HUES64 (cell line): Measurements from ENCODE around the gene DHRS3.

ENCODE experiments used
- H3K27ac ChIP-seq: 2 replicates; pipeline ENCODE4 v1.7.0; 2013; ENCODE audit warnings: low read depth, low read length, inconsistent platforms
- H3K27me3 ChIP-seq: 2 replicates; pipeline ENCODE4 v1.6.1; 2013; ENCODE audit warnings: mild to moderate bottlenecking, low read length; ENCODE audit not compliant: insufficient read depth
- H3K36me3 ChIP-seq: 2 replicates; pipeline ENCODE4 v1.6.1; 2013; ENCODE audit warnings: mild to moderate bottlenecking, low read length; ENCODE audit not compliant: insufficient read depth
- H3K4me1 ChIP-seq: 2 replicates; pipeline ENCODE4 v1.6.1; 2013; ENCODE audit warnings: mild to moderate bottlenecking, low read length, moderate library complexity; ENCODE audit not compliant: insufficient read depth
- H3K4me3 ChIP-seq: 2 replicates; pipeline ENCODE4 v1.5.1; 2013; ENCODE audit warnings: mild to moderate bottlenecking, low read length, moderate library complexity
- H3K9ac ChIP-seq: 2 replicates; pipeline ENCODE4 v1.6.1; 2013; ENCODE audit warnings: mild to moderate bottlenecking, low read depth, low read length
- H3K9me3 ChIP-seq: 2 replicates; pipeline ENCODE4 v1.6.1; 2013; ENCODE audit warnings: low read depth, low read length; ENCODE audit not compliant: insufficient read depth
- WGBS: fragments of 150-250, 120-280 bp; methylation state at CpG from one replicate; pipeline ENCODE4 v1.1.7; 2013; ENCODE audit warnings: missing lambda C conversion rate; 5-methylcytosine and 5-hydroxymethylcytosine counted together

The DHRS3 gene

DNA sequence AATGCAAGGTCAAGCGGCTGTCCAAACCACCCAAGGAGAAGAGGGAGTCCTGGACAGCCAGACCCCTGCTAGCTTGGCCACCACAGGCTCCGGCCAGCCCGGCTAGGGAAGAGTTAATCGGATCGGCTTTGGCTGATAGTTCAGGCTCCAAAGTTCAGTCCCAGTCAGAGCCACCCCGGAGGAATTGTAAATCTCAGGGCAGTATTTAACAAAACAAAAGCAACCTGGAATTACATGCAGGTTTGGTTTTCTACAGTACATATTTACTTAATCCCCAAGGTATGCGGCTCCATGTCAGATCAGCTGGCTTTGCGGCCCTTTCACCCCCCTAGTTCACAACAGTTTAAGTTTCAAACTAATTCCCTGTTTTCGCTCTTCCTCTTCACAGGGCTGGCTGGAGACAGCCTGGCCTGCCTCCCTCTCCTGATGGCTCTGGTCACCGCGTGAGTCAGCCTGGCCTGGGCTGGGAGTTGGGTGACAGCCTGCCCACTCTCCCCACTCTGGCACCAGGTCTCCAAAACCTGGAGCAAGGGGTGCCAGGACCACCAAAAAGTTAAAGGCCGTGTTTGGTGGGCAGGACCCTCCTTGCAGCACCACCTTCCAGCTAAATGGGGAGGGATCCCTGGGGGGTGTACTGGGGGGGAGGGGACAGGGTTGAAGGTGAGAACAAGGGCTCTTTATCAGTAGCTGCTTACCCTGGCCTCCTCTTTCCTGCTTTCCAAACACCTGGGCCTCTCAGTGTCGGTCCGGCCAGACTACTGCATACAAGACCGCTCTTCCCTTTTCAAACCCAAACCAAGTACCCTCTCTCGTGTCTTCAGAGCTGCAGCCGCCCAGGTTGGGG lies 1.9 kb downstream of the DHRS3 start:
- peak overlapping the region; percentile 93 for H3K4me3 ChIP-seq

DNA sequence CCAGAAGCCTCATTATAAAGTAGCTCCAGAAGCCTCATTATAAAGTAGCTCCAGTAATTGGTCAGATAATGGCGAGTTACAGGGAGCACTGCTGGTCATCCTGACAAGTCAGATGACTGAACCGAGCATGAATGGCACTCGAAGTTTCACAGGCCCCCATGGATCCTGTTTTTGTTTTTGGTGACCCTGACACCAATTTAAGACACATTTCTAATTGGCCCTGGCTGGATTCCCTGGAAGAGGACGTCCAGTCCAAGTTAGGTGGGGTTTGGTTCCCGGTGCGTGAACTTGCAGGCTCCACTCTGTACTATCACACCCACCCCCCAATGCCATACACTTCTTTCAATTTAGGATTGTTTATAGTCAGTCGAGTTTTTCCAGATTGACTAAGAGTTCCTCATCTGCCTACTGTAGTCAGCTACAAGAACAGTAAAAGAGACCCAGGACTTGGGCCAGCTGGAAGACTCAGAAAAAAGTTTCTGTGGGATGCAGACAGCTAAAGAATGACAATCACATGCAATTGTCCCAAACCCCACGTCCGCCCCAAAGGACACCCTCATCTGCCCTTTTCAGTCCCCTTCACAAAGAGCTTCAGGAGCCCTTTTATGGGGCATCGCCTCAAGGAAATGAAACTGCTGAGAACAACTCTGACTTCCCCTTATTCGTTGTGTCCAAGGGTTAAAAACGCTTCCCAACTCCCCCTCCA lies 2.7 kb downstream of the DHRS3 start:
- H3K4me1 ChIP-seq: peaks cover 17% of the 10 kb centered on the region
- peak overlapping the region; percentile 27; the same call in 1 of the 2 replicates for H3K9ac ChIP-seq
- peaks cover 9% of the 10 kb centered on the region; the same call in 1 of the 2 replicates for H3K27me3 ChIP-seq
- peak overlapping the region; percentile 67; the same call in 1 of the 2 replicates for H3K27ac ChIP-seq
- H3K9me3 ChIP-seq: no peaks in the 10 kb centered on the region
- peaks cover 8% of the 10 kb centered on the region; the same call in 1 of the 2 replicates for H3K36me3 ChIP-seq
- WGBS: 14% methylated on average over 10 of the region's 12 CpGs
- peak overlapping the region; percentile 93 for H3K4me3 ChIP-seq

More for the DNA sequence above, 1.9 kb downstream of the DHRS3 start:
- Histone ChIP-seq H3K4me1 (peaks cover 17% of the 10 kb centered on the region), H3K27ac (peak overlapping the region; percentile 97; the same call in 1 of the 2 replicates), H3K36me3 (peaks cover 8% of the 10 kb centered on the region; the same call in 1 of the 2 replicates), H3K9me3 (no peaks in the 10 kb centered on the region), H3K27me3 (peaks cover 9% of the 10 kb centered on the region; the same call in 1 of the 2 replicates), H3K9ac (peak overlapping the region; percentile 66; the same call in 1 of the 2 replicates)
- under 1% methylated on average over 17 of the region's 17 CpGs for WGBS

GRCh38 chr1:12614402-12615158 lies 3.4 kb downstream of the DHRS3 start:
- no peak overlapping the region for H3K9ac ChIP-seq
- peaks cover 8% of the 10 kb centered on the region; the same call in 1 of the 2 replicates for H3K36me3 ChIP-seq
- WGBS: 89% methylated on average over 7 of the region's 7 CpGs
- peak overlapping the region; percentile 93 for H3K4me3 ChIP-seq
- H3K27me3 ChIP-seq: peaks cover 9% of the 10 kb centered on the region; the same call in 1 of the 2 replicates
- H3K27ac ChIP-seq: no peak overlapping the region
- H3K4me1 ChIP-seq: peaks cover 17% of the 10 kb centered on the region
- no peaks in the 10 kb centered on the region for H3K9me3 ChIP-seq

- H3K27ac ChIP-seq: no peak overlapping the region
- H3K9me3 ChIP-seq: no peaks in the 10 kb centered on the region
- peaks cover 9% of the 10 kb centered on the region; the same call in 1 of the 2 replicates for H3K27me3 ChIP-seq
- peaks cover 17% of the 10 kb centered on the region for H3K4me1 ChIP-seq
- 94% methylated on average over 4 of the region's 4 CpGs for WGBS
- no peak overlapping the region for H3K4me3 ChIP-seq
- no peak overlapping the region for H3K9ac ChIP-seq
- peaks cover 8% of the 10 kb centered on the region; the same call in 1 of the 2 replicates for H3K36me3 ChIP-seq
These were observed 4.8 kb downstream of the DHRS3 start for GRCh38 chr1:12613180-12613579.

DNA sequence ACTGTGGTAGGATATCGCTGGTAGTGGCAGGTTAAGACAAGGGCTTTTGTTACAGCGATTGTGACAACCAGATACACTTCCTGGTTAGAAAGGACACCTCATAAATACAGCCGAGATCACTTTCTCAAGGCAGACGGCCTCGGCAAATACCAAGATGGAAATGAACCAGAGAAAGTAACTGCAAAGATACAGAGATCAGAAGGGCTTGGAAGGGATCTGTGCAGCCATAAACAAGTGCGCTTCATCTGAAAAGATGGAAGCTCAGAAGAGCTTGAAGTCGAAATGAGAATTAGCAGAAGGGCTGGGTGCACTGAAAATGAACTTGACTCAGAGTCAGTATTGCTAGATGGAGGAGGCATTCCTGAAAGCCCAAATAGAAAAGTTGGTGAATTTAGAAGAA lies 7.1 kb downstream of the DHRS3 start:
- Histone ChIP-seq H3K27ac (no peak overlapping the region), H3K4me3 (no peak overlapping the region), H3K36me3 (peaks cover 8% of the 10 kb centered on the region; the same call in 1 of the 2 replicates), H3K4me1 (peaks cover 17% of the 10 kb centered on the region), H3K9me3 (no peaks in the 10 kb centered on the region), H3K9ac (no peak overlapping the region), H3K27me3 (0 out of 2 replicates have a peak, but pooled peaks cover 2% of the 10 kb centered on the region)
- WGBS: 94% methylated on average over 7 of the region's 7 CpGs

DNA sequence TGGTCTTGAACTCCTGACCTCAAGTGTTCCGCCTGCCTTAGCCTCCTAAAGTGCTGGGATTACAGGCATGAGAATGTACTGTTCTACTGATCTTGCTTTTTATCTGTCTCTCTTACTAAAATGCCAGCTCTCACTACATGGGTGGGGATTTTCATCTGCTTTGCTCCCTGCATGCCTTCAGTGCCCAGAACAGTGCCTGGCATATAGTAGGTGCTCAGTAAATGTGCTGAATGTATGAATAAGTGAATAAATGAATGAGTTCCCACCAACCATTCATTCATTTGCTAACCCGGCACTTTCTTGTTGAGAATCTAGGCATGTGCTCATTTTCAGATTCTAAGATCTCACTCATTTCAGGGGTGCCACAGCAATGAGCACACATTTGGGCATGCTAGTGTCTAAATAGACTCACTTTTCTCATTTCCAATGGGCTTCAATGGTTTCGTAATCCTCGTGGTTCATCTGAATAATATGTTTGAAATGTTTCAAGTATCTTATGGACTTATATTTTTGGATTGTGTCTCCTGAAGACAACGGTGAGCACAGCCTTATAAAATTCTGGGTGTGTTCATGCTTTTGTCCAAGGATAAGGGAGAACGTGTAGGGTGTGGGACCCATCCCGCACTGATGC lies 7.6 kb downstream of the DHRS3 start:
- Histone ChIP-seq H3K36me3 (peaks cover 8% of the 10 kb centered on the region; the same call in 1 of the 2 replicates), H3K9me3 (no peaks in the 10 kb centered on the region), H3K27me3 (0 out of 2 replicates have a peak, but pooled peaks cover 2% of the 10 kb centered on the region), H3K9ac (no peak overlapping the region), H3K4me3 (no peak overlapping the region), H3K27ac (no peak overlapping the region), H3K4me1 (peaks cover 15% of the 10 kb centered on the region)
- 93% methylated on average over 7 of the region's 7 CpGs for WGBS

DNA sequence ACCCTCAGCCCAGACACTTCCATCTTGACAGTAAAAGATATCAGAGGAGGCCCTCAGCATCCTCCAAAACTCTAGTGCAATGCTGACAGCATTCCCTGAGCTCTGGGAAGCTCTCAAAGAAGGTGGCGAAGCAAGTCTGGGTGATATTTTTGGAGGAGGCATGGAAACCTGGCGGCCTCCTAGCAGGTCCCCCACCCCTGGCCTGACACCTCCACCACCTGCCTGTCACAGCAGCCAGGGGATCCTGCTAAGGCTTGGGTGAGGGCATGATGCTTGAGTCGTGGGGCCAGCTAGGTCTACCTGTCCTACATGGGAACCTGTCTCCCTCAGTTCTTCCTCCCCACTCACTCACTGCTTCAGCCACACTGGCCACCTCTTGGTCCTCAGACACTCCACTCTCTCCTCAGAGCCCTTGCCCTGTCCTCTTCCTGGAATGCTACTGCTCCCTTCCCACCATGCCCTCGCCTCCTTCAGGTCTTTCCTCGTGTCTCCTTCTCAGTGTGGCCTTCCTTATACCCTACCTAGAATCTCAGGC lies 8.5 kb downstream of the DHRS3 start:
- Histone ChIP-seq H3K27ac (no peak overlapping the region), H3K36me3 (peaks cover 12% of the 10 kb centered on the region; the same call in 1 of the 2 replicates), H3K27me3 (0 out of 2 replicates have a peak, but pooled peaks cover 2% of the 10 kb centered on the region), H3K9ac (no peak overlapping the region), H3K4me1 (peaks cover 6% of the 10 kb centered on the region; the same call in 1 of the 2 replicates), H3K4me3 (no peak overlapping the region), H3K9me3 (no peaks in the 10 kb centered on the region)
- WGBS: 93% methylated on average over 5 of the region's 5 CpGs

- 86% methylated on average over 5 of the region's 5 CpGs for WGBS
- Histone ChIP-seq H3K9ac (no peak overlapping the region), H3K4me3 (no peak overlapping the region), H3K36me3 (peaks cover 12% of the 10 kb centered on the region; the same call in 1 of the 2 replicates), H3K27me3 (0 out of 2 replicates have a peak, but pooled peaks cover 2% of the 10 kb centered on the region), H3K27ac (no peak overlapping the region), H3K9me3 (no peaks in the 10 kb centered on the region), H3K4me1 (peaks cover 8% of the 10 kb centered on the region; the same call in 1 of the 2 replicates)
These were observed 9.6 kb downstream of the DHRS3 start for GRCh38 chr1:12608311-12608957.

- H3K9me3 ChIP-seq: no peaks in the 10 kb centered on the region
- H3K4me3 ChIP-seq: no peak overlapping the region
- no peaks in the 10 kb centered on the region for H3K27me3 ChIP-seq
- WGBS: 91% methylated on average over 3 of the region's 3 CpGs
- peaks cover 16% of the 10 kb centered on the region; the same call in 1 of the 2 replicates for H3K4me1 ChIP-seq
- no peak overlapping the region for H3K9ac ChIP-seq
- no peak overlapping the region for H3K27ac ChIP-seq
- H3K36me3 ChIP-seq: peaks cover 8% of the 10 kb centered on the region; the same call in 1 of the 2 replicates
These were observed 10.7 kb downstream of the DHRS3 start for GRCh38 chr1:12607263-12607662.
